ENCODE data around the gene CYTH4. TPM values are rescaled to one million over a fixed set of nuclear protein-coding genes. Genes with fewer than 3 reads are reported as not detected.

Gene CYTH4
- total and polyA plus RNA-seq, 2 of the 13 experiments (the other 11 are each of a cell fraction or from before 2014, with no cell fraction given), result not detected

- no peak for FAIRE-seq
- no peak for DNase-seq (ENCODE audit: low spot score)
- Histone ChIP-seq H2AFZ (ENCODE audit: low read length) (no peak overlapping the region), H4K20me1 (ENCODE audit: insufficient read depth, low read length) (no peaks in the 10 kb centered on the region), H3K9ac (ENCODE audit: insufficient read depth, low read depth, low read length) (no peak overlapping the region), H3K27me3 (ENCODE audit: control insufficient read depth in 1 of 2, insufficient read depth in 2 of 2, low read length in 2 of 2) (peaks cover 4 to 30% of the 10 kb centered on the region in 2 experiments; a peak in 4 of 5 replicates), H3K9me3 (ENCODE audit: low read length) (no peaks in the 10 kb centered on the region), H3K4me2 (ENCODE audit: low read depth, low read length) (no peak overlapping the region), H3K79me2 (ENCODE audit: insufficient read depth, low read length) (no peaks in the 10 kb centered on the region), H3K4me1 (ENCODE audit: insufficient read depth, low read length) (no peaks in the 10 kb centered on the region; the same call in 1 of the 2 replicates), H3K36me3 (replicated peaks in 1 of 2; ENCODE audit: control insufficient read depth in 1 of 2, insufficient read depth in 2 of 2, low read length in 2 of 2) (no peaks in the 10 kb centered on the region), H3K27ac (ENCODE audit: extremely low read length, insufficient read depth, low read length) (no peak overlapping the region), H3K4me3 (replicated peaks in 1 of 3; ENCODE audit: insufficient read depth in 1 of 3, low read depth in 2 of 3, low read length in 3 of 3) (no peak overlapping the region)
- 79% methylated on average over 5 of the region's 5 CpGs for WGBS (ENCODE audit: low lambda C conversion rate)
- ChIA-PET POLR2A (no interaction called here), CTCF (ENCODE audit: low intra/inter-chr PET ratio, low total read pairs) (no interaction called here)
- in situ Hi-C loops (cut with HindIII; ENCODE audit: extremely low pct_ligation_motif_present, low pct_unique_long_range_greater_than_20kb), result no loop called here
- intact Hi-C loops (cut with micrococcal nuclease; ENCODE audit: unreplicated experiment), result no loop called here
- no TSS peak for BruUV-seq (replicated peaks)
- peak; percentile 87 for TF ChIP-seq RBAK (CRISPR knock-in tag; IDR thresholded peaks at IDR 0.05)
- no peak for TF ChIP-seq ZNF749 (CRISPR knock-in tag; IDR thresholded peaks at IDR 0.05; ENCODE audit: borderline replicate concordance)
- TF ChIP-seq AHR (CRISPR knock-in tag; IDR thresholded peaks at IDR 0.05), result no peak
- no peak for TF ChIP-seq FOXJ3 (CRISPR knock-in tag; IDR thresholded peaks at IDR 0.05; ENCODE audit: borderline replicate concordance)
- no peak for ATAC-seq
Observed at GRCh38 chr22:37280718-37281117, 1.6 kb upstream of the CYTH4 start.

- H3K9ac ChIP-seq (ENCODE audit: insufficient read depth, low read depth, low read length), result no peak overlapping the region
- DNase-seq (ENCODE audit: low spot score) (no peak), ATAC-seq (no peak), FAIRE-seq (no peak)
- H3K27me3 ChIP-seq (ENCODE audit: control insufficient read depth in 1 of 2, insufficient read depth in 2 of 2, low read length in 2 of 2), result peaks cover 4 to 26% of the 10 kb centered on the region in 2 experiments; a peak in 4 of 5 replicates
- no peaks in the 10 kb centered on the region for H4K20me1 ChIP-seq (ENCODE audit: insufficient read depth, low read length)
- intact Hi-C loops (cut with micrococcal nuclease; ENCODE audit: unreplicated experiment), result no loop called here
- H2AFZ ChIP-seq (ENCODE audit: low read length), result no peak overlapping the region
- no peaks in the 10 kb centered on the region for H3K79me2 ChIP-seq (ENCODE audit: insufficient read depth, low read length)
- H3K27ac ChIP-seq (ENCODE audit: extremely low read length, insufficient read depth, low read length), result no peak overlapping the region
- CTCF ChIA-PET (ENCODE audit: low intra/inter-chr PET ratio, low total read pairs), result no interaction called here
- WGBS (ENCODE audit: low lambda C conversion rate), result 54% methylated on average over 7 of the region's 7 CpGs
- H3K4me3 ChIP-seq (replicated peaks in 1 of 3; ENCODE audit: insufficient read depth in 1 of 3, low read depth in 2 of 3, low read length in 3 of 3), result no peak overlapping the region
- H3K4me1 ChIP-seq (ENCODE audit: insufficient read depth, low read length), result no peaks in the 10 kb centered on the region; the same call in 1 of the 2 replicates
- no peaks in the 10 kb centered on the region for H3K9me3 ChIP-seq (ENCODE audit: low read length)
- POLR2A ChIA-PET, result no interaction called here
- no peak overlapping the region for H3K4me2 ChIP-seq (ENCODE audit: low read depth, low read length)
- H3K36me3 ChIP-seq (replicated peaks in 1 of 2; ENCODE audit: control insufficient read depth in 1 of 2, insufficient read depth in 2 of 2, low read length in 2 of 2), result no peaks in the 10 kb centered on the region
- BruUV-seq (replicated peaks), result no TSS peak
- in situ Hi-C loops (cut with HindIII; ENCODE audit: extremely low pct_ligation_motif_present, low pct_unique_long_range_greater_than_20kb), result no loop called here
- TF ChIP-seq ZMYM2 (CRISPR knock-in tag; IDR thresholded peaks at IDR 0.05), result no peak
- no peak for TF ChIP-seq TBP (CRISPR knock-in tag; IDR thresholded peaks at IDR 0.05)
- no peak for TF ChIP-seq KLF9 (CRISPR knock-in tag; IDR thresholded peaks at IDR 0.05; ENCODE audit: low read depth)
- TF ChIP-seq ZNF766 (CRISPR knock-in tag; IDR thresholded peaks at IDR 0.05; ENCODE audit: borderline replicate concordance), result no peak
- no peak for TF ChIP-seq NAIF1 (CRISPR knock-in tag; IDR thresholded peaks at IDR 0.05; ENCODE audit: borderline replicate concordance)
- no peak for TF ChIP-seq ZNF547 (CRISPR knock-in tag; IDR thresholded peaks at IDR 0.05)
- no peak for TF ChIP-seq ZMYM3 (CRISPR knock-in tag; IDR thresholded peaks at IDR 0.05)
- TF ChIP-seq TOPORS (CRISPR knock-in tag; IDR thresholded peaks at IDR 0.05), result no peak
- TF ChIP-seq, protein P1, sequence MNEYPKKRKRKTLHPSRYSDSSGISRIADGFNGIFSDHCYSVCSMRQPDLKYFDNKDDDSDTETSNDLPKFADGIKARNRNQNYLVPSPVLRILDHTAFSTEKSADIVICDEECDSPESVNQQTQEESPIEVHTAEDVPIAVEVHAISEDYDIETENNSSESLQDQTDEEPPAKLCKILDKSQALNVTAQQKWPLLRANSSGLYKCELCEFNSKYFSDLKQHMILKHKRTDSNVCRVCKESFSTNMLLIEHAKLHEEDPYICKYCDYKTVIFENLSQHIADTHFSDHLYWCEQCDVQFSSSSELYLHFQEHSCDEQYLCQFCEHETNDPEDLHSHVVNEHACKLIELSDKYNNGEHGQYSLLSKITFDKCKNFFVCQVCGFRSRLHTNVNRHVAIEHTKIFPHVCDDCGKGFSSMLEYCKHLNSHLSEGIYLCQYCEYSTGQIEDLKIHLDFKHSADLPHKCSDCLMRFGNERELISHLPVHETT (CRISPR knock-in tag; conservative IDR thresholded peaks at IDR 0.05), result no peak
- no peak for TF ChIP-seq ZNF768 (CRISPR knock-in tag; IDR thresholded peaks at IDR 0.05)
- TF ChIP-seq ZFP36L1 (CRISPR knock-in tag; IDR thresholded peaks at IDR 0.05), result no peak
- no peak for TF ChIP-seq ZNF703 (CRISPR knock-in tag; IDR thresholded peaks at IDR 0.05; ENCODE audit: borderline replicate concordance)
- no peak for TF ChIP-seq SAP130 (CRISPR knock-in tag; IDR thresholded peaks at IDR 0.05; ENCODE audit: low read depth)
- TF ChIP-seq IKZF4 (CRISPR knock-in tag; IDR thresholded peaks at IDR 0.05; ENCODE audit: borderline replicate concordance, low read depth, not compliant biosample characterization), result no peak
- no peak for TF ChIP-seq BHLHE40 (IDR thresholded peaks at IDR 0.05; ENCODE audit: low read length)
Observed at GRCh38 chr22:37281195-37281594, 1.1 kb upstream of the CYTH4 start.
